AG08395 (cell line): Measurements from ENCODE around the gene CD83.
"Not testable (repeated sequence)": the region's sequence is repeated elsewhere in the genome, so short reads cannot be mapped to it uniquely, and the experiment has no call there.

ENCODE experiments used
- DNase-seq: peaks from one replicate; pipeline ENCODE4 v3.0.0; 2012; ENCODE audit warnings: mixed read lengths, low spot score

CD83 gene

DNA sequence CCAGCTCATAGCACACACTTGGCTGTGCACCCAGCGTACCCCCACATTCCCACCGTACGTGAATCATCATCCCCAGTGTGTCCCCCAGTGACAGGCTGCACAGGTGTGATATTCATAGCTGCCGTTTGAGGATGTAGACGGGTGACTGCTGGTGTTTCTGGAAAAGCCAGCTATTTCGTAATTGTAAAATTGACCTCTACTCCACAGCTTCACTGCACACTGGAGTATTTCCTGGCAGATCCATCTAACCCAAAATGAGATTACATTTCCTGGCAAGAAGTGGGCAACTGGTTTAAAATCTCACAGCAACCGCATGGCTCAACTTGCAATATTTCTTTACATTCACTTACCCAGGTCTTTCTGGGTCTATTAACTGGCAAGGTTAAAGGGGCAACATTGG, 30.3 kb downstream of the CD83 start:
- DNase-seq, result no peak

DNA sequence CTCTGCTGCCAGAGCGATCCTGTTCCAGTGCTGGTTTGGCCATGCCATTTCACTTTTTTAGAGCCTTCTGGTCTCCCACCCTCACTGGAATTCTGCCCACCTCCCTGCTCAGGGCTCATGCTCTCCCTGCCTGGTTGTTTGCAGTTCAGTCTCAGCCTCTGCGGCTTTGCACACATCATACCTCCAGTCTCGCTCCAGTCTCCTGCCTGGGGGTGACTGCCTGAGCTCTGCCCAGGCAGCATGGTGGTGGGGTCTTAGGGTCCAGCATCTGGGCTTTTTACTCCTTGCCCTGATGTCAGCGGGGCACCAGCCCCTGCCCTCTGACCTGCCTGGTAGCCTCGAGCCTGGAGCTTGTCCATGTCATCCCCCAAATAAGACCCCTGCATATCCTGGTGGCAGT, 30.9 kb downstream of the CD83 start:
- no peak for DNase-seq

DNA sequence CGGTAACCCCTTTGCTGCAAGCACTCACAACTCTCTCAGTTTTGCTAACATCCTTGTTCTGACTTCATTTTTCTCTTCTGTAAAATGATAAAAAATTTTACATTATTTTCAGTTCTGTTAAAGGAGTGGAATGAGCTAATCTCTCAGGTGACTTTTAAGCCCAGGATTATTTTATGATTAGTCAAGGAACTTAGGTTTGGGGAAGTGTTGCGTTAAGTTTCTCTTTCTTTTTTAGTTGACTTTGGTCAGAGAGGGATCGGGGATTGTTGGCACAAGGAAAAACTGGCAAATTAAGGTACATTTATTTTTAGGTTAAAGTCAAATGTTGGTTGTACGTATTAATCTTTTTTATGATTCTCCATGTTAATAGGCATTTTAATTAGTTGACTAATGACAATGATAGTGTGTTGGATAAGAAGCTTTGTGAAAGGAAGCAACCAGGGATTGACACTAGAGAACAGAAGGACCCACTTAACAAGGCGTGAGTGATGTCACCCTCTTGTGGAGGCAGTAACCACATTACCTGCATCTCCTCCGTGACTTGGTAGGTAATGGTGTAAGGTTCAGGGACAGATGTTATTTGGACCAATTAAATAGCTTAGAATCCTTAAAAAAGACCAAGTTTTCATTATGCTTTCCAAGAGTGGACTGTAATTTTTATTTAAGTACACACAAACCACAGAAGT, 31.6 kb downstream of the CD83 start:
- no peak for DNase-seq

DNA sequence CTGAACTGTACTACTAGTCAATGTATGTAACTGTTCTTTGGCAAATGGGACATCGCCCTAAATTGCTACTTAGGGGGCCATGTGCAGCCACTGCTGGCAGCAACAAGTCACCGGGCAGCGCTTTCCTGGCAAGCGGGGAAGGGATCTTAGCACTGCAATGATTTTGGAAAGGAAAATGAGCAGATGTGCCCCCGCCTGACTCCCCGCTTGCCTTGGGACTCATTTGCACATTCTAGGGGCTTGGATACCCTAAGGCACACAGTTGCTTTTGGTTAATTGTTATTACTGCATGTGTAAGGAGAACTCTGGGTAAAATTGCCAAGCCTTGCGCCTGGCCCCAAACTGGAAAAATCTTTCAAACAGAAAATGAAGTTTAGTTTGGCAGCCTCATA, 32.2 kb downstream of the CD83 start:
- no peak for DNase-seq

DNA sequence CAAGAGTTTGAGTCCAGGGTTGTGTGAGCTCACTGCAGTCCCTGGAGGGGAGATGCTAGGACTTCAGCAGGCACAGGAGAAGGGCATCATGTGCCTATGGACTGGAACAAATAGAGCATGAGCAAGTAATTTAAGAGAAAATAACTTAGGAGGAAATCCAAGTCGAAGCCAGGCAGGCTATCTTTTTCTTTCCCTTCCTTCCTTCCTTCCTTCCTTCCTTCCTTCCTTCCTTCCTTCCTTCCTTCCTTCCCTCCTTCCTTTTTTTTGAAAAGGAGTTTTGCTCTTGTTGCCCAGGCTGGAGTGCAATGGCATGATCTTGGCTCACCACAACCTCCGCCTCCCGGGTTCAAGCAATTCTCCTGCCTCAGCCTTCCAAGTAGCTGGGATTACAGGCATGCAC, 33.7 kb downstream of the CD83 start:
- DNase-seq, result not testable (repeated sequence)

DNA sequence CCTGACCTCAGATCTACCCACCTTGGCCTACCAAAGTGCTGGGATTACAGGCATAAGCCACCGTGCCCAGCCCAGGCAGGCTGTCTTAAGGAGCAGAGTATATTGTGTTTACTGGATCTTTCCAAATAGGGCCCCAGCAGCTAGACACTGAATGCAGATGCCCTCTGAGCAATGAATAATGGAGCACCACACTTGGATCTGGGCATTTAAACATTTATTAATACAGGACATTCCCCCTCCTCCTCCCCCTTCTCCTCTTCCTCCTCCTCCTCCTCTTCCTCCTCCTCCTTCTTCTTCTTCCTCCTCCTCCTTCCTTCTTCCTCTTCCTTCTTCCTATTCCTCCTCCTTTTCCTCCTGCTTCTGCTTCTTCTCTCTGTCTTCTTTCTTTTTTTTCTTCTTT, 34.2 kb downstream of the CD83 start:
- DNase-seq, result no peak

DNA sequence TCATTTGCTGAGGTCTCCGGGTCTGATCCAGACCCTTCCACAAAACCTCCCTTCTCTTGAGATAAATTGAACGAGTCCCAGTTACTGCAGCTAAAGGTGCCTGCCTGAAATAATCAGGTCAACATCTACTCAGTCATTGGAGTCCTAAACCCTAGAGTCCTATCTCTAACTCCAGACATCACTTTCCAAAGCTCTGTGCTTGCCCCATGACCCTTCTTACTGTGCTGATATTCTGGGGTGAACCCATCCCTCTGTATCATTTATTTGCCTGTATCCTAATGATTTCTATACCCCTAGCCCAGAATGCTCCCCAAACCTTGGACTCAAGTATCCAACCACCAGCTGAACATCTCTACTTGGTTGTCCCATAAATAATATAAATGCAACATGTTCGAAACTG, 35.7 kb downstream of the CD83 start:
- DNase-seq, result no peak

DNA sequence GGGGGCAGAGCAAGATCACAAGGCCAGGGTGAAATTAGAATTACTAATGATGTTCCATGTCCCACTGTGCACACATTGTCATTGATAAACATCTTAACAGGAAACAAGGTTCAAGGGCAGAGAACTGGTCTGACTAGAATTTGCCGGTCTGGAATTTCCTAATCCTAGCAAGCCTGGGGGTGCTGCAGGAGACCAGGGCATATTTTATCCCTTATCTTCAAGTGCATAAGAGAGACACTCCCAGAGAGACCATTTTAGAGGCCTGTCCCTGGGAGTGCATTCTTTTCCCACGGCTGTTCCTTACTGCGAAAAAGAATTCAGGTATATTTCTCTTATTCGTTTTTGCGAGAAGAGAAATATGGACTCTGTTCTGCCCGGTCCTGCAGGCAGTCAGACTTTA, 41.5 kb downstream of the CD83 start:
- no peak for DNase-seq

DNA sequence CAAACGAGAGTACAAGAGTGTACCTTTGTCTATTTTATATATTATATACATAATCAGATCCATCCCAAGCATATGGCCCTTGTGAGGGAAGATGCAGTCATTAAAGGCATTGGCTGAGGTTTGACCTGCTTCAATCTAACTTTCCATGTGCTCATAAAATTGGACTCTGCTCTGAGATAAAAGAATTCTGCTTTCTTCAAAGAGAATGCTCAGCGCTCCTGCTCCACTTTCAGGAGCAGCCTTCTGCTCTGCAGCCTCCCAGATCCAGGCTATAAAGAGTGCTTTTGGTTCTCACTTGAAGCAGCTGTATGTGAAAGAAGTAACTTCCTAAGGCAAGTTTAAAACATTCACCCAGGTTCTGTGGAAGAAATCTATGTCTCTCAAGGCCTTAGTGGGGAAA, 45.3 kb downstream of the CD83 start:
- DNase-seq, result no peak

DNA sequence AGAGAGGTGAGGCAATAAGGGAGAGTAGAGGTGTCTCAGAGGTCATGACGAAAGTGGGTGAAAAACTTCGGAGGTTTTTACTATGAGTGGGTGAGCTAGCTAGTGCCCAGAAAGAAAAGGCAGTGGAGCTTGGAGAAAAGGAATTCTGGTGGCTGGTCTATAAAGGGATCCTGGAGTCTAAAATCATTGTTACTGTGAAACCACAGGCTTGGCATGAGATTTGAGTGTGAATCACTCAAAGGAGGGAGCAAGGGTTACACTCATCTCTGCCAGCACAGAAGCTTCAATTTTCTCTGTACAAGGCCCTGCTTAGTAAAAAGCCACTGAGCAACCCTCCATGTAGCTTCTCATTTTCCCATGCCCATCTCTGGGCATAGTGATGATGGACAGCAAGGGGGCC, 47.5 kb downstream of the CD83 start:
- DNase-seq, result peak; percentile 94

DNA sequence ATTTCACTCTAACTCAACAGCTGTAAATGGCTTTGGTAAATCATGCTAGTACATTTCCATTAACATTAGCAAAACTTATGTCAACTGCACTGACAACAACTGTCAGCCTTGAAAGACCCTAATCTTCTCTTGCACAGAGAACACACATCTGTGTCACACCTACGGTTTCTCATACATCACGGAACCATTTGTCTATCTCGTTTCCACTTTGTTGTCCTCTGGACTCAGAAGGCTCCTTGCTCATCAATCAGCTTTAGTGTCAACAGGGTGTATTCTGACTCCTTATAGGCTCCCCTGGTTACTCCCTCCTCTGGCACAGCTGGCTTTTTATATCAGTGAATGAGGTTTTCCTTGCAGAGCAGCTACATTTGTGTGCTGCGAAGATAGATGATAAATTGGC, 49.3 kb downstream of the CD83 start:
- DNase-seq, result no peak

DNA sequence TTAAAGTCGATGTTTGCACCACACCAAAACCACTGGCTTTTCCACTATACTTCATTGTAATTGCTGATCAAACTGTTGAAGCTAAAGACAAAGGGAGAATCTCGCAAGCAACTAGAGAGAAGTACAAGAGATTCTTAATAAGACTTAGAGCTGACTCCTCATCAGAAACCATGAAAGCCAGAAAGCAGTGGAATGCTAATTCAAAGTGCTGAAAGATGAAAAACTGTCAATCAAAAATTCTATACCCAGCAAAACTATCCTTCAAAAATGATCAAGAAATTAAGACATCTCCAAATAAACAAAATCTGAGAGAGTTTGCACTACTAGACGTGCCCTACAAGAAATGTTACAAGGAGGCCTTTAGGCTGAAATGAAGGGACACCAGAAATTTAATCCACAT, 52.6 kb downstream of the CD83 start:
- DNase-seq, result no peak

DNA sequence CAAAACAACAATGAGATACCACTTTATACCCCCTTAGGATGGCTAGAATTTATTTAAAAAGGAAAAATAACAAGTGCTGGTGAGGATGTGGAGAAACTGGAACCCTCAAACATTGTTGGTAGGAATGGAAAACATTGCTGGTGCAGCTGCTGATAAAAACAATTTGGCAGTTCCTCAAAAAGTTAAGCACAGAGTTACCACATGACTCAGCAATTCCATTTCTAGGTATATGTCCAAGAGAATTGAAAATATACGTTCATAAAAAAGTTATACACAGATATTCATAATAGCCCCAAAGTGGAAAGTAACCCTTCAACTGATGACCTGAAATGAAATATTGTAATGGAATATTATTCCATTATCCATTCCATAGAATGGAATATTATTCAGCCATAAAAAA, 55.0 kb downstream of the CD83 start:
- no peak for DNase-seq

DNA sequence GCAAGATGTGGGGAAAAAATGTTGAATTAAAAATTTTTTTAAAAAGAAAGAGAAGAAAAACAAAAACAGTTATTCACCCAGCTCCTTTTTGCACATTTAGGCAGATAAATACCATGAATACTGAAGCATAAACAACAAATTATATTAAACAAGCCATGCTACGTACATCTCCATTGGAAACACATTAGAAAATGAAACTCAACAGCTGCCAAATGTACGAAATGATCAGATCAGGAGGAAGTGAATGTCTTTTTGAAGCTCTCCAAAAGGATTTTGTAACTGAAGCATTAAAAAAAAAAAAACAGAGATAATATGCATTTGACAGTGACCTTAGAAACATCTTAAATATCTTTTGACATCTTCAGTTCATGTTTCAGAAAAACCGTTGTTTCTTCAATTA, 56.7 kb downstream of the CD83 start:
- no peak for DNase-seq

DNA sequence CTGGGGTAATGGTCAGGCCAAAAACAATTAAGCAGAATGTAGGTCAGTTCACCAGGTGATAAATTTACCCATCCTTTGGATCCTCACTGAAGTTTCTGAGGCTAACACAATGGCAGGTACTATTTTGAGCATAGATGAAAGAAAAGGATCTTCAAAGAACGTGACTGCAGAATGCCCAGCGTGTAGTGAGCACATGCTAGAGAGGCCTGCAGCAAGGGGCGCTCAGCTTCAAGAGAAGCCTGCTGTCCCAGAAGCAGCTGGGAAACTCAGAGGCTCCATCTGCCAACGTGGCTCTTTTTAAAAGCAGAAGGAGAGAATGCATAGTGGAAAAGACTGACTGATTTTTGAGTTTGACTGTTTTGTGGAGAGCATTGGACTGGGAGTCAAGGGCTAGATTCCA, 57.4 kb downstream of the CD83 start:
- no peak for DNase-seq

DNA sequence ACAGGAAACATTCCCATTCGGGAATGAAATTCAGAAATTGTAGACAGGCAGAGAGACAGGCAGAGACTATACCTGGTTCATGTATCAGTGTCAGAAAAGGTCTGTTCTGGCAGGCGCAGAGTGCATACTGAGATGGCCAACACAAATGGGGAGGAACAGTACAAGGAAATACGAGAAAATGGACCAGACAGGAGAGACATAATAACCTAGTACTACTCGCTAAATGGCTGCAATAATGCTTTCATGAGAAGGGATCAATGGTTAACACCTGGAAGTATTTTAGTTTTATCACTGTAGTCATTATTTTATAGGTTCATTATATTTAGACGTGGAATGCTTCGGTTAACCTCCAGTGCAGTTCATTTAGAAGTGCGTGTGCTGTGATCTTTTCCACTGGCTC, 58.9 kb downstream of the CD83 start:
- no peak for DNase-seq

DNA sequence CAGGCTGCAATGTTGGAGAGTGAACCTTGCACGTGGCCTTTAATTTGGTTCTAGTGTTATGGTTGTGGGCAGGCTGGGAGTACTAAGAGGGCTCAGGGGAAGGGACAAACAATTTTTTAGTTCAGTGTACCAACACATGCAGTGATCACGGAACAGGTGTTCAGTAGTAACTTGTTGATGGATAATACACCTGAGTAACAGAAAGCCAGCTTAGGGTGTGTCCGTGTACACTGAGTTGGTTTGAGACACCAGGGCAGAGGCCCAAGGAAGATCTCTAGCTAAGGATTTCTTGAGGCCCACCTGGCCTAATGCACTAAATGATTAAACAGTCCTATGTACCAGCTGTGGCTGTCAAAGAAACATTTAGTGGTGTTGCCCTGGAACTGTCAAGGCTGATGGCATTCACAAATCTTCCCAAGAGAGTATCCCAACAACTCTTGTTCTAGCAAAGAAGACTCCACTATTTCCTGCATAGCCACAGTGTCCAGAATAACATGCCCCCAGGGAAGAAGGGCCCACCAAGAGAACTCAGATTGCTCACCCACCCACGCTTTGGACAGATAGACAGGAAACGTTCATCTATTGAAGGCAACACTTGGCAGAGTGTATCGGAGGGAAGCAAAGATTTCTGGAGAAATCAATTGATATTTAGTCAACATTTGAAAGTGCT, 60.0 kb downstream of the CD83 start:
- DNase-seq, result no peak

DNA sequence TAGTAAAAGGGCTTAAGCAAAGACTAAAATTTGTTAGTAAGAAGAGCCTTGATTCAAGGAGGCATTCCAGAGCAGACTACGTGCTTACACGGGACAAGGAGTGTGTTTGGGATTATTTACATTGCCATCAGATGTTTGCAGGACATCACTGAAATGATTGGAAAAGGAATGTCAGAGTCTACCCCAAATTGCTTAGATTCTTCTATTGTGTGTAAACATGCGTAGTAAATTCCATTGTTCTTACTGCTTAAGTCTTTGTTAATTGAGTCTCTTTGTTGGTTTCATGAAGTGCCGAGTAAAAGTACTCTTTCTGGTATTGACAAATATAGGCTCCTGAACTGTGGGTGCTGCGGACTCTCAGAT, 60.5 kb downstream of the CD83 start:
- DNase-seq, result no peak

DNA sequence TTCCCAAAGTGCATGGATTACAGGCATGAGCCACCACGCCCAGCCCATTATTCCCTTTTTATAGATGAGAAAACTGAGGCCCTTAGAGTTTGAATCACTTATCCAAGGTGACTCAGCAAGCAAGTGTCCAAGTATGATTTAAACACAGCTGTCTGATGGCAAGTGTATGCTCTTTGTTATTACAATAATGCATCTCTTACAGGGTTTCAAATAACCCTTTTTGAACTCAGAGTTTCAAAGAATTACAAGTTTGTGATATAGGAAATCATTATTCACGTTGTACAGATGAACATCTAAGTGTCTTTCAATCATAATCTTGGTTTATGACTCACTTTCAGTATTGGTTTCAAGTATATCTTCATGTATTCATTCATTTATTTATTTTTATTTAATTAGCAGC, 63.0 kb downstream of the CD83 start:
- no peak for DNase-seq

DNA sequence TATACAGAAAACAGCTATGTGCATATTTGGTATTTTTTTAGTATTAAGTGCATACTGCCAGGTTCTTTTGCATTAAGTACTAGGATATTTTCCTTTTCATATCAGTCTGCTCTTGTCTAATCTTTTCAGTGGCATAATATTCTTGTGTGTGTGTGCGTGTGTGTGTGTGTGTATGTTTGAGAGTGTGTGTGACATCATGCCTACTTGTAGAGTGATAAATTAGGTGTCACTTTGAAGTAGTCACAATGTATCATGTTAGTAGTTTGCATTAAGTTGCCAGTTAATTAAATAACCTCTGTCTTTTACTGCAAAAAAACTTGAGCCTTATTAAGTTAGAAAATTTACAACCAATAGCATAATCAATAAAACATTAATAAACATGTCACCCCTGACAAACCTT, 65.3 kb downstream of the CD83 start:
- DNase-seq, result no peak
